Suprapubic skin (tissue), 4 donors: ENCODE data around the gene LOC101059915.
"Not testable (repeated sequence)": the region's sequence is repeated elsewhere in the genome, so short reads cannot be mapped to it uniquely, and the experiment has no call there.

Source experiments
- DNase-seq, 2 donors: peaks; one replicate each; pipeline ENCODE4 v3.0.0-alpha.2; 2019; ENCODE audit warnings: low spot score in 2 of 2
- H3K27ac ChIP-seq: fragments of 200-600 bp; sonication (generic); one replicate; pipeline ENCODE4 v1.5.1; 2019
- H3K27me3 ChIP-seq: fragments of 200-600 bp; sonication (generic); one replicate; pipeline ENCODE4 v1.5.1; 2019
- H3K36me3 ChIP-seq: fragments of 200-600 bp; sonication (generic); one replicate; pipeline ENCODE4 v1.5.1; 2019
- H3K4me1 ChIP-seq: fragments of 200-600 bp; sonication (generic); one replicate; pipeline ENCODE4 v1.5.1; 2019
- H3K4me3 ChIP-seq: fragments of 200-600 bp; sonication (generic); one replicate; pipeline ENCODE4 v1.5.1; 2019; ENCODE audit warnings: mild to moderate bottlenecking
- H3K9me3 ChIP-seq: fragments of 200-600 bp; sonication (generic); one replicate; pipeline ENCODE4 v1.5.1; 2019
- CTCF ChIP-seq, 2 donors: fragments of 200-600 bp in 1 of 2; fragments of 450-650 bp in 1 of 2; sonication (generic) in 1 of 2; IDR thresholded peaks; one replicate each; pipeline ENCODE4 v1.5.1; 2016 to 2019; ENCODE audit warnings: antibody characterized with exemption in 2 of 2, mild to moderate bottlenecking in 1 of 2, moderate library complexity in 1 of 2
- EP300 ChIP-seq: sonication (generic); formaldehyde crosslinking; IDR thresholded peaks from one replicate; pipeline ENCODE4 v1.6.1; 2017; ENCODE audit warnings: antibody characterized with exemption
- POLR2A ChIP-seq, 2 donors: fragments of 450-650 bp; IDR thresholded peaks; one replicate each; pipeline ENCODE4 v1.6.1; 2017; ENCODE audit warnings: antibody characterized with exemption in 2 of 2, mild to moderate bottlenecking in 2 of 2, moderate library complexity in 2 of 2
- POLR2AphosphoS5 ChIP-seq, 3 donors: sonication (generic); formaldehyde crosslinking; IDR thresholded peaks; one replicate each; pipeline ENCODE4 v1.6.1; 2017; ENCODE audit warnings: antibody characterized with exemption in 3 of 3
- WGBS: methylation state at CpG from one replicate; pipeline ENCODE4 v1.1.5; 2018; 5-methylcytosine and 5-hydroxymethylcytosine counted together

LOC101059915 gene

GRCh38 chrX:71664889-71665491, 2.4 kb upstream of the LOC101059915 start:
- WGBS, result 84% methylated on average over 16 of the region's 16 CpGs
- DNase-seq, result no peak

GRCh38 chrX:71665747-71666146, 1.6 kb upstream of the LOC101059915 start:
- Histone ChIP-seq H3K9me3 (no peaks in the 10 kb centered on the region), H3K27ac (no peak overlapping the region), H3K4me1 (peaks cover 3% of the 10 kb centered on the region), H3K27me3 (no peaks in the 10 kb centered on the region), H3K36me3 (no peaks in the 10 kb centered on the region), H3K4me3 (no peak overlapping the region)
- no peak for DNase-seq
- 76% methylated on average over 8 of the region's 10 CpGs for WGBS
- TF ChIP-seq CTCF (IDR thresholded peaks at IDR 0.05) (no peak), POLR2AphosphoS5 (IDR thresholded peaks at IDR 0.05) (no peak), POLR2A (IDR thresholded peaks at IDR 0.05) (no peak), EP300 (no peak)

More at GRCh38 chrX:71664889-71665491, 2.4 kb upstream of the LOC101059915 start:
- Histone ChIP-seq H3K36me3 (no peaks in the 10 kb centered on the region), H3K4me3 (no peak overlapping the region), H3K27me3 (no peaks in the 10 kb centered on the region), H3K4me1 (peaks cover 3% of the 10 kb centered on the region), H3K27ac (no peak overlapping the region), H3K9me3 (no peaks in the 10 kb centered on the region)
- TF ChIP-seq EP300 (no peak), CTCF (IDR thresholded peaks at IDR 0.05) (no peak), POLR2A (IDR thresholded peaks at IDR 0.05) (no peak), POLR2AphosphoS5 (IDR thresholded peaks at IDR 0.05) (no peak)

GRCh38 chrX:71666240-71667223, 814 bp upstream of the LOC101059915 start:
- H3K27me3 ChIP-seq, result no peaks in the 10 kb centered on the region
- 89% methylated on average over 46 of the region's 48 CpGs for WGBS
- H3K27ac ChIP-seq, result no peak overlapping the region
- peaks cover 3% of the 10 kb centered on the region for H3K4me1 ChIP-seq
- no peak overlapping the region for H3K4me3 ChIP-seq
- no peaks in the 10 kb centered on the region for H3K36me3 ChIP-seq
- TF ChIP-seq POLR2AphosphoS5 (IDR thresholded peaks at IDR 0.05) (no peak), EP300 (no peak), CTCF (IDR thresholded peaks at IDR 0.05) (no peak), POLR2A (IDR thresholded peaks at IDR 0.05) (no peak)
- H3K9me3 ChIP-seq, result no peaks in the 10 kb centered on the region
- DNase-seq, result no peak

- Histone ChIP-seq H3K36me3 (no peaks in the 10 kb centered on the region), H3K9me3 (no peaks in the 10 kb centered on the region), H3K27me3 (no peaks in the 10 kb centered on the region), H3K4me1 (peaks cover 3% of the 10 kb centered on the region), H3K27ac (no peak overlapping the region), H3K4me3 (no peak overlapping the region)
- no peak for DNase-seq
- TF ChIP-seq POLR2AphosphoS5 (IDR thresholded peaks at IDR 0.05), result no peak
- no peak for TF ChIP-seq POLR2A (IDR thresholded peaks at IDR 0.05)
- TF ChIP-seq EP300, result no peak
- no peak for TF ChIP-seq CTCF (IDR thresholded peaks at IDR 0.05)
- WGBS, result 100% methylated on average over 5 of the region's 16 CpGs
Observed at GRCh38 chrX:71668248-71668595, 876 bp downstream of the LOC101059915 start.

GRCh38 chrX:71669492-71669891, 2.1 kb downstream of the LOC101059915 start:
- Histone ChIP-seq H3K4me3 (no peak overlapping the region), H3K27me3 (no peaks in the 10 kb centered on the region), H3K36me3 (no peaks in the 10 kb centered on the region), H3K27ac (no peak overlapping the region), H3K4me1 (no peaks in the 10 kb centered on the region), H3K9me3 (no peaks in the 10 kb centered on the region)
- DNase-seq, result no peak
- 81% methylated on average over 5 of the region's 13 CpGs for WGBS
- TF ChIP-seq EP300, result no peak
- no peak for TF ChIP-seq POLR2A (IDR thresholded peaks at IDR 0.05)
- no peak for TF ChIP-seq POLR2AphosphoS5 (IDR thresholded peaks at IDR 0.05)

- not testable (repeated sequence) for H3K4me1 ChIP-seq, DNase-seq, H3K9me3 ChIP-seq, H3K4me3 ChIP-seq, H3K27ac ChIP-seq, H3K36me3 ChIP-seq, H3K27me3 ChIP-seq
- WGBS, result 39% methylated on average over 9 of the region's 10 CpGs
Observed at GRCh38 chrX:71669947-71670346, 2.6 kb downstream of the LOC101059915 start.
